Measurements from ENCODE around the gene CATSPERB.

DNA sequence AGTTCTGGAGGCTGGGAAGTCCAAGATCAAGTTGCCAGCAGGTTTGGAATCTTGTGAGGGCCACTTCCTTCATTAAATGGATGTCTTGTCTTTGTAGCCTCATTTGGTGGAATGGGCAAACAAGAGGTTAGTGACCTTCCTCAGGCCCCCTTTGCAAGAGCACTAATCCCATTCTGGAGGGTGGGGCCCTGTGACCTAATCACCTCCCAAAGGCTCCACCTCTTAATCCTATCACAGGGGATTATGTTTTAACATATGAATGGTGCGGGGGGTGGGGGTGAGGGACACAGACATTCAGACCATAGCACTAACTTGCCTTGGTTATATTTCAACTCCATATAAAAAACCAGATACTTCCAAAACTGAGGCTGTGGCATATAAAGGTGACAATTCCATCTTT is 161.9 kb downstream of the CATSPERB start:
- TF ChIP-seq POLR2AphosphoS5 (IDR thresholded peaks at IDR 0.05): no peak
- TF ChIP-seq, protein P1, sequence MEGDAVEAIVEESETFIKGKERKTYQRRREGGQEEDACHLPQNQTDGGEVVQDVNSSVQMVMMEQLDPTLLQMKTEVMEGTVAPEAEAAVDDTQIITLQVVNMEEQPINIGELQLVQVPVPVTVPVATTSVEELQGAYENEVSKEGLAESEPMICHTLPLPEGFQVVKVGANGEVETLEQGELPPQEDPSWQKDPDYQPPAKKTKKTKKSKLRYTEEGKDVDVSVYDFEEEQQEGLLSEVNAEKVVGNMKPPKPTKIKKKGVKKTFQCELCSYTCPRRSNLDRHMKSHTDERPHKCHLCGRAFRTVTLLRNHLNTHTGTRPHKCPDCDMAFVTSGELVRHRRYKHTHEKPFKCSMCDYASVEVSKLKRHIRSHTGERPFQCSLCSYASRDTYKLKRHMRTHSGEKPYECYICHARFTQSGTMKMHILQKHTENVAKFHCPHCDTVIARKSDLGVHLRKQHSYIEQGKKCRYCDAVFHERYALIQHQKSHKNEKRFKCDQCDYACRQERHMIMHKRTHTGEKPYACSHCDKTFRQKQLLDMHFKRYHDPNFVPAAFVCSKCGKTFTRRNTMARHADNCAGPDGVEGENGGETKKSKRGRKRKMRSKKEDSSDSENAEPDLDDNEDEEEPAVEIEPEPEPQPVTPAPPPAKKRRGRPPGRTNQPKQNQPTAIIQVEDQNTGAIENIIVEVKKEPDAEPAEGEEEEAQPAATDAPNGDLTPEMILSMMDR (IDR thresholded peaks at IDR 0.05): no peak
